Heart left ventricle (tissue), 16 donors: ENCODE measurements around the gene RNF114. TPM values are rescaled to one million over a fixed set of nuclear protein-coding genes. Genes with fewer than 3 reads are reported as not detected.

Experiments used
- ATAC-seq, 4 donors: fragments of 200-7000 bp; cut with Tn5 transposase; one replicate each; pipeline ENCODE4 v1.9.1; 2020 to 2022; ENCODE audit warnings: moderate library complexity in 4 of 4, mild to moderate bottlenecking in 3 of 4, moderate number of reproducible peaks in 1 of 4
- DNase-seq, 5 donors: peaks; one replicate each; pipeline ENCODE4 v3.0.0-alpha.2; 2020
- H3K27ac ChIP-seq, 12 donors: fragments of 200-600 bp; sonication (generic) in 4 of 12; one replicate each; pipeline versions ENCODE4 v1.5.0 to v1.8.0; 2016 to 2022; ENCODE audit warnings: mild to moderate bottlenecking in 2 of 12
- H3K27me3 ChIP-seq, 9 donors: fragments of 200-600 bp; sonication (generic) in 2 of 9; one replicate each; pipeline versions ENCODE4 v1.5.1 to v1.8.0; 2016 to 2022; ENCODE audit warnings: mild to moderate bottlenecking in 3 of 9
- H3K36me3 ChIP-seq, 9 donors: fragments of 200-600 bp; sonication (generic) in 2 of 9; one replicate each; pipeline versions ENCODE4 v1.5.0 to v1.8.0; 2018 to 2022; ENCODE audit warnings: mild to moderate bottlenecking in 2 of 9
- H3K4me1 ChIP-seq, 12 donors: fragments of 200-600 bp; sonication (generic) in 4 of 12; one replicate each; pipeline versions ENCODE4 v1.5.0 to v1.8.0; 2016 to 2022; ENCODE audit warnings: mild to moderate bottlenecking in 3 of 12
- H3K4me3 ChIP-seq, 12 donors: fragments of 200-600 bp; sonication (generic) in 4 of 12; one replicate each; pipeline versions ENCODE4 v1.5.0 to v1.8.0; 2017 to 2022; ENCODE audit warnings: mild to moderate bottlenecking in 9 of 12, moderate library complexity in 4 of 12
- H3K9me3 ChIP-seq, 12 donors: fragments of 200-600 bp; sonication (generic) in 4 of 12; one replicate each; pipeline versions ENCODE4 v1.5.0 to v1.8.0; 2016 to 2022; ENCODE audit warnings: mild to moderate bottlenecking in 1 of 12
- POLR2A ChIP-seq, 2 donors: fragments of 450-650 bp; IDR thresholded peaks; one replicate each; pipeline ENCODE4 v1.6.1; 2017; ENCODE audit warnings: antibody characterized with exemption in 2 of 2, mild to moderate bottlenecking in 2 of 2, moderate library complexity in 2 of 2
- WGBS, 4 donors: extraction: QIAGEN DNeasy Blood & Tissue Kit in 2 of 4; methylation state at CpG; one replicate each; pipeline versions ENCODE4 v1.1.5 to v1.1.7; 2013 to 2018; 5-methylcytosine and 5-hydroxymethylcytosine counted together
- intact Hi-C, 10 donors: fragments of 100-400 bp; cut with DNase I; formaldehyde crosslinking; loops; one replicate each; pipeline versions ENCODE4 v1.11.1 to v1.14.2; 2022
- polyA plus RNA-seq, 2 donors: library from polyadenylated mRNA; stranded (reverse); fragments of 200-250 nt; gene quantifications; one replicate each; pipeline ENCODE4 v1.2.3, GENCODE V29; 2013
- total RNA-seq, 9 donors: library from RNA; depleted of rRNA in 2 of 9; stranded (reverse); fragments of >200 nt in 2 of 9; fragmentation: NEBNext Ultra II Directional in 3 of 9; extraction: Animal tissue kit (Norgen Biotek cat#: 25700) in 3 of 9; gene quantifications; one replicate each; pipeline versions ENCODE4 v1.1.0 to v1.2.4, GENCODE V29; 2016 to 2023
- TF ChIP-seq, protein P1 (sequence below), 12 donors: fragments of 200-600 bp; sonication (generic) in 4 of 12; IDR thresholded peaks; one replicate each; pipeline versions ENCODE4 v1.5.0 to v1.8.0; 2018 to 2022; ENCODE audit warnings: antibody characterized with exemption in 12 of 12, mild to moderate bottlenecking in 5 of 12
- donor health status: ischemic (EF 13 %, LVEDD 7.1; RV severe dilation, severe dysfunction).
- donor health status: healthy with polysubstance abuse.
- donor health status: DM: no; HTN: yes; CAD: no.
- donor health status: DM: no; HTN: no; CAD: no.
- donor health status: ischemic (EF 25% LVEDD 6.9; RV normal size, moderate dysfunction).
- donor health status: ischemic (EF 25% LVEDD 5.7; RV mildly dilated, moderate dysfunction).
- donor health status: healthy.
- donor health status: DM: yes; HTN: yes; CAD: no.
- donor health status: ischemic (EF 35%, LVEDD 5.7; RV mildly dilated, moderate dysfunction).
- donor health status: nonischemic (EF 11% LVEDD 7.7; RV severe dilation, severe dysfunction).
- donor health status: DM: yes; HTN: yes; CAD: no.
- donor health status: PGD.
- donor health status: ischemic (EF 29% LVEDD 5.4; RV normal size, mild dysfunction).
- donor health status: nonischemic (EF 23%, LVEDD 6.1; RV moderate dilation, normal function).

Gene RNF114
- total and polyA plus RNA-seq, 11 donors: 36.5 to 128 (median 50.0) TPM

DNA sequence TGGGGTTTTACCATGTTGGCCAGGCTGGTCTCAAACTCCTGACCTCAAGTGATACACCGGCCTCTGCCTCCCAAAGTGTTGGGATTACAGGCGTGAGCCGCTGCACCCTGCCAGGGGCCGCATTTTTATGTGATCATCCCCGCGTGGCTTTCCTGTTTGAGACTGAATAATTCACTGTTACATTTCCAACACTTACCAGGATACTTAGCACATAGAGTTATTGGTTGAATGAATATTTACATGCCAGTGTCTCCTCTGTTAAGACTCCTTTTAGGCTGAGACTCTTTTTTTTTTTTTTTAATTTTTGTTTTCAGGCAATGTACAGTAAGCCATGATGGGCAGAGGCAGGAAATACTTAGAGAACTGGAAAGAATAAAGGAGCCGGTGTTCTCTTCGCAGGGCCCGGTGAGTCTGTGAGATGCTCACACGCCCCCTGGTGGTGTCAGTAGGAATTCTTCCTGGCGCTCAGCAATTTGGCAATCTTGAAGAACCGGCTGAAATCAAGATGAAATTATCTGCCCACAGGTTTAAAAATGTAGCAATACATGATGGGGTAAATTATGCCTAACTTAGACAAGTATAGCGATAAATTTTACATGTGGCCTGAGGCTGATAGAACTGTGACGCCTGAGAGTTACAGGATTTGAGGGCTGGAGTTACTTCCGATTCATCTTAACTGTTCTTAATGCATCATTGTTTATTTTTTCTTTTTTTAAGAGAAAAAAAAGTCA lies 7.6 kb upstream of the RNF114 start:
- Histone ChIP-seq H3K27me3 (no peaks in the 10 kb centered on the region), H3K27ac (peak overlapping the region in 2 of 12 donors; percentile 7 to 61), H3K4me1 (peaks cover 0 to 18% (median 1%) of the 10 kb centered on the region in 12 donors), H3K36me3 (no peaks in the 10 kb centered on the region), H3K9me3 (no peaks in the 10 kb centered on the region), H3K4me3 (no peak overlapping the region)
- WGBS, 4 donors: 14 to 18% (median 16%) methylated on average over 15 of the region's 15 CpGs
- intact Hi-C loops: loop anchor here in 7 of 10 donors (1.0 to 10.0 kb wide), 8 partner anchors 36 to 388 kb away; no protein-coding TSS in a partner anchor
- ATAC-seq (peak; percentile 80 to 87 (median 83)), DNase-seq (peak; percentile 65 to 81 (median 73))
- TF ChIP-seq, protein P1, sequence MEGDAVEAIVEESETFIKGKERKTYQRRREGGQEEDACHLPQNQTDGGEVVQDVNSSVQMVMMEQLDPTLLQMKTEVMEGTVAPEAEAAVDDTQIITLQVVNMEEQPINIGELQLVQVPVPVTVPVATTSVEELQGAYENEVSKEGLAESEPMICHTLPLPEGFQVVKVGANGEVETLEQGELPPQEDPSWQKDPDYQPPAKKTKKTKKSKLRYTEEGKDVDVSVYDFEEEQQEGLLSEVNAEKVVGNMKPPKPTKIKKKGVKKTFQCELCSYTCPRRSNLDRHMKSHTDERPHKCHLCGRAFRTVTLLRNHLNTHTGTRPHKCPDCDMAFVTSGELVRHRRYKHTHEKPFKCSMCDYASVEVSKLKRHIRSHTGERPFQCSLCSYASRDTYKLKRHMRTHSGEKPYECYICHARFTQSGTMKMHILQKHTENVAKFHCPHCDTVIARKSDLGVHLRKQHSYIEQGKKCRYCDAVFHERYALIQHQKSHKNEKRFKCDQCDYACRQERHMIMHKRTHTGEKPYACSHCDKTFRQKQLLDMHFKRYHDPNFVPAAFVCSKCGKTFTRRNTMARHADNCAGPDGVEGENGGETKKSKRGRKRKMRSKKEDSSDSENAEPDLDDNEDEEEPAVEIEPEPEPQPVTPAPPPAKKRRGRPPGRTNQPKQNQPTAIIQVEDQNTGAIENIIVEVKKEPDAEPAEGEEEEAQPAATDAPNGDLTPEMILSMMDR (IDR thresholded peaks at IDR 0.05): peak; percentile 86 to 97 (median 92)
- TF ChIP-seq POLR2A (IDR thresholded peaks at IDR 0.05): no peak

DNA sequence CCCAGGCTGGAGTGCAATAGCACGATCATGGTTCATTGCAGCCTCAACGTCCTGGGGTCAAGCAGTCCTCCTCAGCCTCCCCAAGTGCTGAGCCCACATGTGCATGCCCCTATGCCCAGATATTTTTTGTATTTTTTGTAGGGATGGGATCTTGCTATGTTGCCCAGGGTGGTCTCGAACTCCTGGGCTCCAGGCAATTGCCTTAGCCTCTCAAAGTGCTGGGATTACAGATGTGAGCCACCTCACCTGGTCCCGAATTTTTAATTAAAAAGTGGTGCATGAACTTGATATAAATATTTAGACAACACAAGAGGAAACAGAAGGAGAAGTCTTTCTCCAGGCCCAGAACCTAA lies 7.1 kb upstream of the RNF114 start:
- peaks cover 0 to 18% (median 1%) of the 10 kb centered on the region in 12 donors for H3K4me1 ChIP-seq
- no peaks in the 10 kb centered on the region for H3K9me3 ChIP-seq
- intact Hi-C loops: loop anchor here in 6 of 10 donors (2.0 to 10.0 kb wide), 7 partner anchors 37 to 388 kb away; no protein-coding TSS in a partner anchor
- no peaks in the 10 kb centered on the region for H3K36me3 ChIP-seq
- WGBS, 4 donors: 30 to 45% (median 37%) methylated on average over 4 of the region's 4 CpGs
- no peak overlapping the region for H3K27ac ChIP-seq
- ATAC-seq (peak in 1 of 4 donors; percentile 27), DNase-seq (no peak)
- H3K4me3 ChIP-seq: no peak overlapping the region
- no peaks in the 10 kb centered on the region for H3K27me3 ChIP-seq
- TF ChIP-seq, protein P1 (IDR thresholded peaks at IDR 0.05): no peak
- no peak for TF ChIP-seq POLR2A (IDR thresholded peaks at IDR 0.05)

- ATAC-seq: peak in 3 of 4 donors; percentile 9 to 17 (median 11)
These were observed 448 bp upstream of the RNF114 start for GRCh38 chr20:49935746-49936152.

More at GRCh38 chr20:49935746-49936152, 448 bp upstream of the RNF114 start:
- Histone ChIP-seq H3K36me3 (peaks cover 0 to 18% (median 7%) of the 10 kb centered on the region in 9 donors), H3K9me3 (no peaks in the 10 kb centered on the region), H3K27me3 (no peaks in the 10 kb centered on the region), H3K27ac (peak overlapping the region in 11 of 12 donors; percentile 77 to 98 (median 92)), H3K4me1 (peaks cover 9 to 49% (median 30%) of the 10 kb centered on the region in 12 donors), H3K4me3 (peak overlapping the region; percentile 69 to 100 (median 97))
- no peak for TF ChIP-seq POLR2A (IDR thresholded peaks at IDR 0.05)
- TF ChIP-seq, protein P1 (IDR thresholded peaks at IDR 0.05): no peak
- intact Hi-C loops: no loop called here
- 30 to 45% (median 41%) methylated on average over 21 of the region's 21 CpGs for WGBS, 4 donors
- peak in 1 of 5 donors; percentile 46 for DNase-seq
